ENCODE data around the gene CRYBG1. TPM values are rescaled to one million over a fixed set of nuclear protein-coding genes. Genes with fewer than 3 reads are reported as not detected.

CRYBG1 gene
- total and polyA plus RNA-seq, 2 of the 13 experiments (the other 11 are each of a cell fraction or from before 2014, with no cell fraction given), result 10.1 to 21.9 TPM

DNA sequence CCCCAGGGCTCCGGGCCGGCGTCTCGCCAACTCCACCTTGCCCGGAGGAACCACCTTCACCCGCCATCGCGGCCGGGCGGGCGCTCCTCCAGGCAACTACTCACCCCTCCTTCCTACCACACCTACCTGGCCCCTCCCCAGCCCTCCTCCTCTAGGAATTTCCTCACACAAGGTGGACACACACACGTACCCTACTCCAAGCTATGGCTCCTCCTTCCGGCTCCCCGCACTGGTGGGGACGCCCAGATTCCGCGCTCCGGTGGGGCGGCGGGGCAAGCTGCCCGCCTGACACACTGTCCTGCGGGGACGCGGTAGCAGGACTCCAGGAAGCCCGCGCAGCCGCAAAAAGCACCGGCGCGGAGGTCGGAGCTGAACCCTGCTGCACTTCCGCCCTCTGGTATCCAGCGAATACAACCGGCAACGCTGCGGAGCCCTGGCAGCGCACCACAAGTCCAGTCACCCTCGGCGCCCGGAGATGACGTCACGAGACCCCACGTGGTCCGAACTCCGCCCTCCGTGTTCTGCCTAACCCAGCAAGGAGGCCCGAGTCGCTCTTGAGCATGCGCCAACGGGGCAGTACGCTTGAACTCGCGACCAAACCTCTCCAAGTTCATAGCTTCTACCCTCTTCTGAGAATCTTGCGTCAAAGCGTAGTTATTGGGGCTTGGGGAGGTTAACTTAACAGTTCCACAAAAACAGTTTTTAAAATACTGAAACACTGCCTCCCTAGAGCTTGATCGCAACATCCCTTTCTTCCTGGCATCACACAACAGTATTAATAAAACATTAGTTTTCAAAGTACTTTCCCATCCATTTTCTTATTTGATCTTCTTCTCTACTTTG, 35.0 kb upstream of the CRYBG1 start, which contains the start of gene ATG5 (continued):
- TF ChIP-seq SOX5 (CRISPR knock-in tag; IDR thresholded peaks at IDR 0.05; ENCODE audit: borderline replicate concordance) (peak; percentile 43; the same call in 1 of the 2 replicates), NFE2L2 (IDR thresholded peaks at IDR 0.05; ENCODE audit: low read length) (no peak), SYNCRIP (IDR thresholded peaks at IDR 0.05; ENCODE audit: insufficient read depth, low read depth, low read length) (no peak), ZNF781 (CRISPR knock-in tag; IDR thresholded peaks at IDR 0.05; ENCODE audit: borderline replicate concordance, not compliant biosample characterization) (no peak), USF2 (IDR thresholded peaks at IDR 0.05; ENCODE audit: low read depth, low read length) (peak; percentile 97), USF2 (CRISPR knock-in tag; IDR thresholded peaks at IDR 0.05; ENCODE audit: borderline replicate concordance) (peak; percentile 97; the same call in 1 of the 2 replicates), ZNF446 (CRISPR knock-in tag; IDR thresholded peaks at IDR 0.05) (no peak), ZSCAN20 (CRISPR knock-in tag; IDR thresholded peaks at IDR 0.05; ENCODE audit: borderline replicate concordance) (no peak; the same call in 1 of the 2 replicates), ARID2 (CRISPR knock-in tag; IDR thresholded peaks at IDR 0.05; ENCODE audit: borderline replicate concordance) (no peak; the same call in 1 of the 2 replicates), ZBTB37 (CRISPR knock-in tag; IDR thresholded peaks at IDR 0.05) (no peak), KAT2B (IDR thresholded peaks at IDR 0.05; ENCODE audit: borderline replicate concordance, low read depth, low read length) (no peak), NFATC3 (CRISPR knock-in tag; IDR thresholded peaks at IDR 0.05) (no peak), ZC3H13 (CRISPR knock-in tag; IDR thresholded peaks at IDR 0.05) (no peak)
- TF ChIP-seq, protein P1, sequence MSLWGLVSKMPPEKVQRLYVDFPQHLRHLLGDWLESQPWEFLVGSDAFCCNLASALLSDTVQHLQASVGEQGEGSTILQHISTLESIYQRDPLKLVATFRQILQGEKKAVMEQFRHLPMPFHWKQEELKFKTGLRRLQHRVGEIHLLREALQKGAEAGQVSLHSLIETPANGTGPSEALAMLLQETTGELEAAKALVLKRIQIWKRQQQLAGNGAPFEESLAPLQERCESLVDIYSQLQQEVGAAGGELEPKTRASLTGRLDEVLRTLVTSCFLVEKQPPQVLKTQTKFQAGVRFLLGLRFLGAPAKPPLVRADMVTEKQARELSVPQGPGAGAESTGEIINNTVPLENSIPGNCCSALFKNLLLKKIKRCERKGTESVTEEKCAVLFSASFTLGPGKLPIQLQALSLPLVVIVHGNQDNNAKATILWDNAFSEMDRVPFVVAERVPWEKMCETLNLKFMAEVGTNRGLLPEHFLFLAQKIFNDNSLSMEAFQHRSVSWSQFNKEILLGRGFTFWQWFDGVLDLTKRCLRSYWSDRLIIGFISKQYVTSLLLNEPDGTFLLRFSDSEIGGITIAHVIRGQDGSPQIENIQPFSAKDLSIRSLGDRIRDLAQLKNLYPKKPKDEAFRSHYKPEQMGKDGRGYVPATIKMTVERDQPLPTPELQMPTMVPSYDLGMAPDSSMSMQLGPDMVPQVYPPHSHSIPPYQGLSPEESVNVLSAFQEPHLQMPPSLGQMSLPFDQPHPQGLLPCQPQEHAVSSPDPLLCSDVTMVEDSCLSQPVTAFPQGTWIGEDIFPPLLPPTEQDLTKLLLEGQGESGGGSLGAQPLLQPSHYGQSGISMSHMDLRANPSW (CRISPR knock-in tag; IDR thresholded peaks at IDR 0.05; ENCODE audit: borderline replicate concordance), result no peak
- TF ChIP-seq, protein P2, sequence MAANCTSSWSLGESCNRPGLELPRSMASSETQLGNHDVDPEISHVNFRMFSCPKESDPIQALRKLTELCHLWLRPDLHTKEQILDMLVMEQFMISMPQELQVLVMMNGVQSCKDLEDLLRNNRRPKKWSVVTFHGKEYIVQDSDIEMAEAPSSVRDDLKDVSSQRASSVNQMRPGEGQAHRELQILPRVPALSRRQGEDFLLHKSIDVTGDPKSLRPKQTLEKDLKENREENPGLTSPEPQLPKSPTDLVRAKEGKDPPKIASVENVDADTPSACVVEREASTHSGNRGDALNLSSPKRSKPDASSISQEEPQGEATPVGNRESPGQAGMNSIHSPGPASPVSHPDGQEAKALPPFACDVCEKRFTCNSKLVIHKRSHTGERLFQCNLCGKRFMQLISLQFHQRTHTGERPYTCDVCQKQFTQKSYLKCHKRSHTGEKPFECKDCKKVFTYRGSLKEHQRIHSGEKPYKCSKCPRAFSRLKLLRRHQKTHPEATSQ (CRISPR knock-in tag; IDR thresholded peaks at IDR 0.05; ENCODE audit: borderline replicate concordance), result peak; percentile 39; the same call in 1 of the 2 replicates
